BLaER1 (cell line): ENCODE results near the gene NCOA6.
"Not testable (repeated sequence)": the region's sequence is repeated elsewhere in the genome, so short reads cannot be mapped to it uniquely, and the experiment has no call there.

Experiments
- H3K27ac ChIP-seq: shearing (Covaris generic); formaldehyde crosslinking; 2 replicates; pipeline ENCODE4 v1.8.1; 2022
- H3K27me3 ChIP-seq: shearing (Covaris generic); formaldehyde crosslinking; 2 replicates; pipeline ENCODE4 v1.8.1; 2022
- H3K36me3 ChIP-seq: shearing (Covaris generic); formaldehyde crosslinking; 2 replicates; pipeline ENCODE4 v1.8.1; 2022
- H3K4me1 ChIP-seq: shearing (Covaris generic); formaldehyde crosslinking; 2 replicates; pipeline ENCODE4 v1.8.1; 2022
- H3K4me2 ChIP-seq: shearing (Covaris generic); formaldehyde crosslinking; 2 replicates; pipeline ENCODE4 v1.8.1; 2022
- H3K4me3 ChIP-seq: shearing (Covaris generic); formaldehyde crosslinking; 2 replicates; pipeline ENCODE4 v1.8.1; 2022
- H3K9ac ChIP-seq: shearing (Covaris generic); formaldehyde crosslinking; 2 replicates; pipeline ENCODE4 v1.8.1; 2022
- H3K9me3 ChIP-seq: shearing (Covaris generic); formaldehyde crosslinking; 2 replicates; pipeline ENCODE4 v1.8.1; 2022
- H4K20me1 ChIP-seq: shearing (Covaris generic); formaldehyde crosslinking; 2 replicates; pipeline ENCODE4 v1.8.1; 2022
- Cebpa-rat ChIP-seq: shearing (Covaris generic); IDR thresholded peaks from 2 replicates; pipeline ENCODE4 v1.8.1; 2022

Gene NCOA6

DNA sequence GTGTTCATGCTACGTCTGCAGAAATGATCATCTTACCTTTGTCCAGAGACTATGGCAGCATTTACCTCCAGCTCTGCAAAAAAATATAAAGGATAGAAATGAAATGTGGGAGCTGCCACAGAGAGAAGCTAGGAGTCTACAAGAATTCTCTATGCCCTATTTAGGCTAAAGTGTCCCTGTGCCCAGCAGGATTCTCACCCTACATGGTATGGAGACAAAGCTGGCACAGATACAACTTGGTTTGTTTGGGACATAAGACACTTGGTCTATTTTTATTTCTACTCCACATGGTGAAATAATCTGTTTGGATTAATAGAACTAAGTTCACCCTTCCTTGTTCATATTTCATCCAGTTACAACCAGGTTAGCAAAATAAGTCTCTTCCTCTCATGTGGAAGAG is 92.9 kb downstream of the NCOA6 start:
- Histone ChIP-seq H3K4me3 (no peak overlapping the region), H3K4me1 (peaks cover 2% of the 10 kb centered on the region), H3K27me3 (no peaks in the 10 kb centered on the region), H3K9ac (no peak overlapping the region), H3K9me3 (no peaks in the 10 kb centered on the region), H3K27ac (no peak overlapping the region), H3K4me2 (no peak overlapping the region), H3K36me3 (peaks cover 80% of the 10 kb centered on the region), H4K20me1 (no peaks in the 10 kb centered on the region)
- TF ChIP-seq Cebpa-rat = no peak

- Histone ChIP-seq H3K27me3 (no peaks in the 10 kb centered on the region), H3K4me2 (no peak overlapping the region), H3K9me3 (no peaks in the 10 kb centered on the region), H4K20me1 (no peaks in the 10 kb centered on the region), H3K4me1 (no peaks in the 10 kb centered on the region), H3K27ac (no peak overlapping the region), H3K9ac (no peak overlapping the region), H3K36me3 (peaks cover 90% of the 10 kb centered on the region), H3K4me3 (no peak overlapping the region)
- TF ChIP-seq Cebpa-rat = no peak
These were observed 96.0 kb downstream of the NCOA6 start for GRCh38 chr20:34729416-34729815.

DNA sequence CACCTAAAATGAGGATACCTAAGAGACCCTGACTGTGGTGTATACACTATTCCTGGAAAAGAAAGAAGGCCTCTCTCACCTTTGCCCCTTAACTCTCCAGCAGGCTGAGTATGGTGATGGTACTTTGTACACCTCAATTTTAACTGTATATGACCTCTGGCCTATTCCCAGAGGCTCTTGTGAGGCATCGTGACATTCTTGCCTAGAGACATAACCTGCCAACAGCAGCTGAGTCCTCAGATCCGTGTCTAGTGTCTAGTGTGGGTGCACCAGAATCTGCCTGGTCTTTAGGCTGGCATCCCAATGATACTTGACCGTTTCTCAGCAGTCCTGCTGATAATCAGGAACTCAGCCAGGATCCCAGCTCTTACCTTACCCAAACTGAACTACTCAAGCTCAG is 101.3 kb downstream of the NCOA6 start:
- H3K27me3 ChIP-seq = no peaks in the 10 kb centered on the region
- TF ChIP-seq Cebpa-rat = no peak
- no peak overlapping the region for H3K4me3 ChIP-seq
- H3K27ac ChIP-seq = no peak overlapping the region
- no peak overlapping the region for H3K9ac ChIP-seq
- peaks cover 78% of the 10 kb centered on the region for H3K36me3 ChIP-seq
- H3K4me2 ChIP-seq = no peak overlapping the region
- H3K9me3 ChIP-seq = no peaks in the 10 kb centered on the region
- H4K20me1 ChIP-seq = no peaks in the 10 kb centered on the region
- no peaks in the 10 kb centered on the region for H3K4me1 ChIP-seq

DNA sequence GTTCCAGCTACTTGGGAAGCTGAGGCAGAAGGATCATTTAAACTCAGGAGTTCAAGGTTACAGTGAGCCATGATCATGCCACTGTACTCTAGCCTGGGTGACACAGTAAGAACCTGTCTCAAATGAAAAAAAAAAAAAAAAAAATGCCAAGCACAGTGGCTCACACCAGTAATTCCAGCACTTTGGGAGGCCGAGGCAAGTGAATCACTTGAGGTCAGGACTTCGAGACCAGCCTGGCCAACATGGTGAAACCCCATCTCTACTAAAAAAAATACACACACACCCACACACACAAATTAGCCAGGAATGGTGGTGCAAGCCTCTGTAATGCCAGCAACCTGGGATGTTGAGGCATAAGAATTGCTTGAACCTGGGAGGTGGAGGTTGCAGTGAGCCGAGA is 102.9 kb downstream of the NCOA6 start:
- H3K4me2 ChIP-seq, H3K27ac ChIP-seq, H3K4me1 ChIP-seq, H4K20me1 ChIP-seq, H3K9ac ChIP-seq, H3K4me3 ChIP-seq, H3K9me3 ChIP-seq, H3K27me3 ChIP-seq: not testable (repeated sequence)
- H3K36me3 ChIP-seq = peaks cover 74% of the 10 kb centered on the region

DNA sequence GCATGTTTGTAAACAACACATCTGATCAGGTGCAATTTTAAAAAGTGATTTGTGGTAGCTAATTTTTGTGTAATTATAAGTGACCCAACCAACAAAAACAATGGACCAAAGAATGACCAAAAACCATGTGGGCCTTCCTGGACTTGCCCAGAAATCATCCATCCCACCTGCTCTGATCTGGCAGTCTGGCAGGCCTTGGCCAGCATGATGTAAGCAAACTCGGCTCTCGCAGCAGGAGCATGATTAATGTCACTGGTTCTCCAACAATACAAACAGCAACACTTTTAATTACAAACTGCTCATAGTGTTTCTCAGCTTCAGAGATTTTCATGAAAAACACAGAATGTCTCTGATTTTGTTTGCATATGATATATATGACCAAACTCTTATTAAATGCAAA is 105.2 kb downstream of the NCOA6 start:
- no peak for TF ChIP-seq Cebpa-rat
- no peak overlapping the region for H3K4me3 ChIP-seq

GRCh38 chr20:34719242-34720017 is 106.0 kb downstream of the NCOA6 start:
- not testable (repeated sequence) for H3K4me2 ChIP-seq, H3K27ac ChIP-seq, H3K9ac ChIP-seq, H3K4me1 ChIP-seq, H3K27me3 ChIP-seq, H4K20me1 ChIP-seq, H3K4me3 ChIP-seq, H3K9me3 ChIP-seq
- H3K36me3 ChIP-seq = peaks cover 65% of the 10 kb centered on the region

More for the DNA sequence above, 105.2 kb downstream of the NCOA6 start:
- Histone ChIP-seq H3K9ac (no peak overlapping the region), H3K4me2 (no peak overlapping the region), H3K27ac (no peak overlapping the region), H3K4me1 (no peaks in the 10 kb centered on the region), H4K20me1 (no peaks in the 10 kb centered on the region), H3K36me3 (peaks cover 65% of the 10 kb centered on the region), H3K9me3 (no peaks in the 10 kb centered on the region), H3K27me3 (no peaks in the 10 kb centered on the region)

DNA sequence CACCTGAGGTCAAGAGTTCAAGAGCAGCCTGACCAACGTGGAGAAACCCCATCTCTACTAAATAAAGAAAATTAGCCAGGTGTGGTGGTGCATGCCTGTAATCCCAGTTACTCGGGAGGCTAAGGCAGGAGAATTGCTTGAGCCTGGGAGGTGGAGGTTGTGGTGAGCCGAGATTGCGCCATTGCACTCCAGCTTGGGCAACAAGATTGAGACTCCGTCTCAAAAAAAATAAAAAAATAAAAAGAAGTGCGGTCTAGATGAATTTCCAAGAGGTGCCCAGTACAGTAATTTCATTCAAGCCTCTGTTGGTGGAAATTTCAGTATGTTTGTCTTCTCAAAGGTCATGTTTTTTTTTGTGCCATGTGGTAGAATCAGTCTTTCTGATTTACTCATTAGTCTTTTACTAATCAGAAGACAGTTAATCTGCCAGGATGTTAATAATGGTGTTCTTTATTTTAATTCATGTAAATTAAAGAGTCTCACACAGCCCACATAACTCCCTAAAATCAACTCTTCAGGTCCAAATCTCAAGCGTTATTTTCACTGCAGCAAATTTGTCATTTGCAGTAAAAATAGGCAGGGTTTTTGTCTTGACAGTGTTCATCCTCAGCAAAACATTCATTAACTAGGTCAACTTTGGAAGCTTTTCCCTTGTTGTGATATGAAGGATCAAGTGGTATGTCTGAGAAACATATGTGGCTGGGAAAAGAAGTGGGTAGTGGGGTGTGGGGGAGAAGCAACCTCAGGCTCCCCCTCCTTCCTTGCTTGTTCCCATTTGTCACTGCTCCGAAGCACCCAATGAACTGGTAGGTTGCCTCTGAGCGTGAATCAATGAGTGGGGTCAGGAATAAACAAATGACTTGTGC is 108.0 kb downstream of the NCOA6 start:
- no peaks in the 10 kb centered on the region for H3K9me3 ChIP-seq
- H3K4me1 ChIP-seq = no peaks in the 10 kb centered on the region
- TF ChIP-seq Cebpa-rat = no peak
- no peak overlapping the region for H3K4me3 ChIP-seq
- no peak overlapping the region for H3K4me2 ChIP-seq
- peaks cover 13% of the 10 kb centered on the region; the same call in 1 of the 2 replicates for H4K20me1 ChIP-seq
- H3K27ac ChIP-seq = no peak overlapping the region
- no peak overlapping the region for H3K9ac ChIP-seq
- peaks cover 64% of the 10 kb centered on the region for H3K36me3 ChIP-seq
- no peaks in the 10 kb centered on the region for H3K27me3 ChIP-seq

DNA sequence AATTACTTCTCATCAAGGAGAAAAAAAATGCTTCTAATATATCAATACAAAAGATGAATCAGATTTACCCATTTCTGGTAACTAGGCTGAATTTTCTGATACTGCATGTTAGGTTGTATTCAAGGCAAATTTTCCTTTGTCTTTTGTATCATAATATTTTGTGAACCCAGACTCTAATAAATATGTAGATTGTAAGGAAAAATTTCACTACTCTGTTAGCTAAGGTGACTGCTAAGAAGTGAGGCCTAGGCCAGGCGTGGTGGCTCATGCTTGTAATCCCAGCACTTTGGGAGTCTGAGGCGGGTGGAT is 108.6 kb downstream of the NCOA6 start:
- Histone ChIP-seq H3K27me3 (no peaks in the 10 kb centered on the region), H3K9me3 (no peaks in the 10 kb centered on the region), H3K36me3 (peaks cover 69% of the 10 kb centered on the region), H3K27ac (no peak overlapping the region), H3K4me1 (peaks cover under 1% of the 10 kb centered on the region; the same call in 1 of the 2 replicates), H4K20me1 (peaks cover 17% of the 10 kb centered on the region; the same call in 1 of the 2 replicates), H3K9ac (no peak overlapping the region), H3K4me2 (no peak overlapping the region), H3K4me3 (no peak overlapping the region)
- TF ChIP-seq Cebpa-rat = no peak

DNA sequence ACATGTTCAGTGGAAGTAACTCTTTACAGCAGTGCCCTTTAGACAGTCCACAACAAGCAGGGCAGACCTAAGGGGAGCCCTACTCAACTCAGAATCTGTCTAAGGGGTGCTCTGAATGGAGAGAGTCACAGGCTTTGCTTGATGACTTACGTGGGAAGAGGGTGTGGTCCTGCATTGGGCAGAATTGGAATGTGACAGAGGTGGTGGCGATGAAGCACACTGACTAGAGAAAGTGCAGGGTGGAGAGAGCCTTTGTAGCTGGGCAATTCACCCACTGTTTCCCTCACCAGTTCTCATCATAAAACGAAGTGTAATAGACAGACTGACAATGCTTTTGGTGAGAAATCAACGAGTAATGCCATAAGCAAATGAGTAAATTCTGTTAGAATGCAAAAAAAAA is 110.1 kb downstream of the NCOA6 start:
- Histone ChIP-seq H3K4me2 (no peak overlapping the region), H3K27ac (no peak overlapping the region), H4K20me1 (peaks cover 32% of the 10 kb centered on the region), H3K4me3 (no peak overlapping the region), H3K9ac (no peak overlapping the region), H3K4me1 (peaks cover 14% of the 10 kb centered on the region), H3K27me3 (peaks cover 6% of the 10 kb centered on the region), H3K9me3 (no peaks in the 10 kb centered on the region), H3K36me3 (peaks cover 67% of the 10 kb centered on the region)
- TF ChIP-seq Cebpa-rat = no peak

DNA sequence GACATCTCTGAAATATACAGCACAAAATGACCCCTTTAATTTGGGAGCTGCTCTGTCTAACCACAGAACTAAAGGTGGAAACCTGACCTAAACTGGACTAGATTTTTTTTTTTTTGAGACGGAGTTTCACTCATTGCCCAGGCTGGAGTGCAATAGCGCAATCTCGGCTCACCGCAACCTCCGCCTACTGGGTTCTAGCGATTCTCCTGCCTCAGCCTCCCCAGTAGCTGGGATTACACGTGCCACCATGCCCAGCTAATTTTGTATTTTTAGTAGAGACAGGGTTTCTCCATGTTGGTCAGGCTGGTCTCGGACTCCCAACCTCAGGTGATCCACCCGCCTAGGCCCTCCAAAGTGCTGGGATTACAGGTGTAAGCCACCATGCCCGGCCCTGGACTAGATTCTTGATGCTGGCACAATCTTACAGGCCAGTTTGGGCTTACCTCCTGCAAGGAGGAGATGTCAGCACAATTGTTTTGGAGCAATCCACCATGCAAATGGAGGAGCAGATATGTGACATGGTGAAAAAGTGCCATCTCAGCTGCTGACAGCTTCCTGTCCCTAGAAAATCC is 111.4 kb downstream of the NCOA6 start:
- not testable (repeated sequence) for H3K9ac ChIP-seq

More for the DNA sequence above, 111.4 kb downstream of the NCOA6 start:
- H4K20me1 ChIP-seq = peaks cover 37% of the 10 kb centered on the region
- H3K36me3 ChIP-seq = peaks cover 59% of the 10 kb centered on the region
- not testable (repeated sequence) for H3K4me2 ChIP-seq, H3K9me3 ChIP-seq, H3K4me3 ChIP-seq, H3K27ac ChIP-seq
- H3K4me1 ChIP-seq = peaks cover 18% of the 10 kb centered on the region
- H3K27me3 ChIP-seq = peaks cover 10% of the 10 kb centered on the region
